Liver (tissue), 3 donors: ENCODE measurements around the gene GTPBP8.

ENCODE experiments used
- CTCF ChIP-seq: fragments of 150-350 bp; IDR thresholded peaks from 2 replicates; pipeline ENCODE4 v1.5.1; 2017; ENCODE audit warnings: improper control_type of control experiment, low read depth, low read length; ENCODE audit not compliant: missing input control
- EGR1 ChIP-seq, 2 donors: IDR thresholded peaks; 2 replicates each; pipeline ENCODE4 v1.6.1; 2016 to 2018; ENCODE audit warnings: antibody characterized with exemption in 2 of 2, low read depth in 2 of 2
- GABPA ChIP-seq, 2 donors: IDR thresholded peaks in 1 of 2; conservative IDR thresholded peaks in 1 of 2; 2 replicates each; pipeline ENCODE4 v1.6.1; 2016; ENCODE audit warnings: antibody characterized with exemption in 2 of 2, mild to moderate bottlenecking in 1 of 2, moderate library complexity in 1 of 2
- RAD21 ChIP-seq, 2 donors: IDR thresholded peaks; 2 replicates each; pipeline ENCODE4 v1.6.1; 2016; ENCODE audit warnings: antibody characterized with exemption in 2 of 2, mild to moderate bottlenecking in 2 of 2
- REST ChIP-seq: IDR thresholded peaks from 2 replicates; pipeline ENCODE4 v1.6.1; 2016; ENCODE audit warnings: antibody characterized with exemption, mild to moderate bottlenecking
- ZBTB33 ChIP-seq: IDR thresholded peaks from 2 replicates; pipeline ENCODE4 v1.6.1; 2016; ENCODE audit warnings: antibody characterized with exemption
- donor health status: healthy.
- donor health status: healthy.

GRCh38 chr3:112965656-112966055 is 25.1 kb upstream of the GTPBP8 start:
- no peak for TF ChIP-seq ZBTB33
- no peak for TF ChIP-seq EGR1 (IDR thresholded peaks at IDR 0.05; ENCODE audit: low read depth in 2 of 2)
- TF ChIP-seq RAD21 (IDR thresholded peaks at IDR 0.05) = no peak
- no peak for TF ChIP-seq CTCF
- no peak for TF ChIP-seq REST
- no peak for TF ChIP-seq GABPA (IDR thresholded peaks at IDR 0.05 in 1 of 2, conservative IDR thresholded peaks at IDR 0.05 in 1 of 2)
